ENCODE results near the gene TCEAL9. TPM values are rescaled to one million over a fixed set of nuclear protein-coding genes. Genes with fewer than 3 reads are reported as not detected.

The TCEAL9 gene
- total RNA-seq, 2 donors from 2014 or later = 1.6 to 3.5 TPM

Other genes with a start within 250 kb of the TCEAL9 start
- 10 to 100 TPM; 22.6 to 25.0 TPM for gene BEX4, start 141.4 kb upstream of the TCEAL9 start, total RNA-seq
- 10 to 100 TPM; 30.9 to 31.9 TPM for gene TCEAL8, start 101.4 kb upstream of the TCEAL9 start, total RNA-seq
- gene TCEAL5, start 79.8 kb upstream of the TCEAL9 start, total RNA-seq = not detected
- 10 to 100 TPM; 36.7 to 45.6 TPM for gene BEX2, start 45.5 kb upstream of the TCEAL9 start, total RNA-seq
- gene TCEAL7, start 26.3 kb upstream of the TCEAL9 start, total RNA-seq = not detected
- gene BEX3, start 20.0 kb downstream of the TCEAL9 start, total RNA-seq = 10 to 100 TPM; 17.3 to 33.0 TPM
- gene RAB40A, start 163.0 kb downstream of the TCEAL9 start, total RNA-seq = under 1 TPM; 0.21 to 0.36 TPM
- 10 to 100 TPM; 12.9 to 17.7 TPM for gene TCEAL4, start 229.0 kb downstream of the TCEAL9 start, total RNA-seq

Data from activated T-cell treated with anti-CD3 and anti-CD28 coated beads, Interleukin-2, amount 50 U/mL, for 72 hours (primary cell).